Caco-2 (cell line): ENCODE results near the gene NPTX1. TPM values are rescaled to one million over a fixed set of nuclear protein-coding genes. Genes with fewer than 3 reads are reported as not detected.
A peak's percentile ranks its signal among the peaks of the same experiment; 100 is the strongest.

Experiments
- BruUV-seq: library from RNA; stranded (reverse); fragments of 400-500 nt; replicated peaks from 2 replicates; lab custom pipeline; 2021; lab: Mats Ljungman, UMichigan
- CTCF ChIA-PET: fragments of 300-600 bp; sonication (Branson Sonifier 250); formaldehyde crosslinking; loops from one replicate; lab custom pipeline; 2022; ENCODE audit warnings: antibody characterized with exemption; lab: Charles Lee
- POLR2A ChIA-PET: fragments of 300-600 bp; sonication (Branson Sonifier 250); formaldehyde crosslinking; loops from one replicate; lab custom pipeline; 2022; ENCODE audit warnings: antibody characterized with exemption; lab: Charles Lee
- DNase-seq, 2 experiments: peaks; one replicate each; pipeline versions ENCODE4 v3.0.0 to v3.0.0-alpha.2; 2020 to 2022
- H3K27me3 ChIP-seq: replicated peaks from 2 replicates; pipeline ENCODE4 v1.6.0; 2011; ENCODE audit warnings: low read length; ENCODE audit not compliant: control insufficient read depth, insufficient read depth
- H3K36me3 ChIP-seq: 2 replicates; pipeline ENCODE4 v1.5.1; 2011; ENCODE audit warnings: low read length; ENCODE audit not compliant: control insufficient read depth, insufficient read depth
- H3K4me1 ChIP-seq: fragments of 250-450 bp; sonication (Bioruptor Pico); 2 replicates; pipeline ENCODE4 v1.5.1; 2020; ENCODE audit warnings: mild to moderate bottlenecking
- H3K4me3 ChIP-seq: 2 replicates; pipeline ENCODE4 v1.5.1; 2011; ENCODE audit warnings: low read depth, mild to moderate bottlenecking, control low read depth, low read length
- H3K9me3 ChIP-seq: fragments of 250-450 bp; sonication (Bioruptor Pico); 2 replicates; pipeline ENCODE4 v1.5.1; 2020; ENCODE audit warnings: mild to moderate bottlenecking, moderate library complexity
- H3K27ac Mint-ChIP-seq: one replicate; pipeline ENCODE4 v1.8.0; 2022; ENCODE audit warnings: mixed read lengths; ENCODE audit not compliant: unreplicated experiment
- H3K27me3 Mint-ChIP-seq: one replicate; pipeline ENCODE4 v1.8.0; 2022; ENCODE audit warnings: mixed read lengths; ENCODE audit not compliant: insufficient read depth, unreplicated experiment
- H3K36me3 Mint-ChIP-seq: one replicate; pipeline ENCODE4 v1.8.0; 2022; ENCODE audit warnings: mild to moderate bottlenecking, mixed read lengths; ENCODE audit not compliant: insufficient read depth, unreplicated experiment
- H3K4me1 Mint-ChIP-seq: one replicate; pipeline ENCODE4 v1.8.0; 2022; ENCODE audit warnings: low read depth, mixed read lengths; ENCODE audit not compliant: unreplicated experiment
- H3K4me3 Mint-ChIP-seq: one replicate; pipeline ENCODE4 v1.8.0; 2022; ENCODE audit warnings: mild to moderate bottlenecking, moderate library complexity, mixed read lengths; ENCODE audit not compliant: unreplicated experiment
- H3K9me3 Mint-ChIP-seq: one replicate; pipeline ENCODE4 v1.8.0; 2022; ENCODE audit warnings: mixed read lengths; ENCODE audit not compliant: unreplicated experiment
- CTCF ChIP-seq, 2 experiments: fragments of 200-600 bp in 1 of 2; IDR thresholded peaks; 1 replicate in 1 of 2; 2 replicates in 1 of 2; pipeline versions ENCODE4 v1.5.1 to v1.8.0; 2011 to 2022; ENCODE audit warnings: antibody characterized with exemption in 1 of 2, control low read depth in 1 of 2, inconsistent platforms in 1 of 2, low read depth in 1 of 2, low read length in 1 of 2, mild to moderate bottlenecking in 1 of 2, moderate library complexity in 1 of 2; ENCODE audit not compliant: insufficient read depth in 1 of 2, severe bottlenecking in 1 of 2, unreplicated experiment in 1 of 2
- intact Hi-C: fragments of 100-400 bp; cut with micrococcal nuclease; formaldehyde crosslinking; loops from one replicate; pipeline ENCODE4 v1.10.0; 2022; ENCODE audit not compliant: unreplicated experiment
- total RNA-seq: library from RNA; stranded (reverse); gene quantifications from 2 replicates; pipeline ENCODE4 v1.2.3, GENCODE V29; 2022

Gene NPTX1
- total RNA-seq, 1 experiment from 2014 or later = 0.57 TPM

- TF ChIP-seq CTCF (IDR thresholded peaks at IDR 0.05; ENCODE audit: insufficient read depth in 1 of 2, low read depth in 1 of 2, low read length in 1 of 2, severe bottlenecking in 1 of 2, unreplicated experiment in 1 of 2) = no peak
- intact Hi-C loops = no loop called here
- Mint-ChIP-seq H3K9me3 (no peaks in the 10 kb centered on the region), H3K4me1 (no peaks in the 10 kb centered on the region), H3K27me3 (no peaks in the 10 kb centered on the region), H3K4me3 (peak overlapping the region; percentile 89), H3K27ac (peak overlapping the region; percentile 97), H3K36me3 (peaks cover 19% of the 10 kb centered on the region)
- peak in 1 of 2 experiments; percentile 27 for DNase-seq
- peak overlapping the region; percentile 91 for H3K4me3 ChIP-seq
- CTCF ChIA-PET = interaction anchor here (1.0 to 1.2 kb wide), 4 partner anchors 27 to 196 kb away, joined by 3 to 6 read pairs (median 4); no protein-coding TSS in a partner anchor
- no peaks in the 10 kb centered on the region for H3K27me3 ChIP-seq
- no peaks in the 10 kb centered on the region for H3K36me3 ChIP-seq
- no peaks in the 10 kb centered on the region for H3K9me3 ChIP-seq
- POLR2A ChIA-PET = interaction anchor here (0.6 to 1.7 kb wide), 19 partner anchors 8 to 1075 kb away, joined by 3 to 16 read pairs (median 4); partner anchors contain the start of genes BAIAP2, ENDOV and RPTOR
- H3K4me1 ChIP-seq = peaks cover 9% of the 10 kb centered on the region
- TSS peak; percentile 80 for BruUV-seq
These were observed 22.3 kb downstream of the NPTX1 start for GRCh38 chr17:80453998-80454556.

- no peak for TF ChIP-seq CTCF (IDR thresholded peaks at IDR 0.05; ENCODE audit: insufficient read depth in 1 of 2, low read depth in 1 of 2, low read length in 1 of 2, severe bottlenecking in 1 of 2, unreplicated experiment in 1 of 2)
- H3K27me3 ChIP-seq = no peaks in the 10 kb centered on the region
- ChIA-PET CTCF (interaction anchor here (0.6 kb wide), 1 partner anchor 120 kb away, joined by 3 read pairs; no protein-coding TSS in a partner anchor), POLR2A (interaction anchor here (0.6 to 1.7 kb wide), 5 partner anchors 8 to 1076 kb away, joined by 3 to 7 read pairs (median 4); partner anchors contain the start of gene RPTOR)
- Mint-ChIP-seq H3K4me3 (peak overlapping the region; percentile 89), H3K4me1 (no peaks in the 10 kb centered on the region), H3K27me3 (no peaks in the 10 kb centered on the region), H3K27ac (peak overlapping the region; percentile 97), H3K9me3 (no peaks in the 10 kb centered on the region), H3K36me3 (peaks cover 19% of the 10 kb centered on the region)
- intact Hi-C loops = no loop called here
- no TSS peak for BruUV-seq
- H3K9me3 ChIP-seq = no peaks in the 10 kb centered on the region
- no peak for DNase-seq
- peak overlapping the region; percentile 91 for H3K4me3 ChIP-seq
- H3K4me1 ChIP-seq = peaks cover 9% of the 10 kb centered on the region
- no peaks in the 10 kb centered on the region for H3K36me3 ChIP-seq
These were observed 23.0 kb downstream of the NPTX1 start for GRCh38 chr17:80453126-80453997.
